Breast epithelium (tissue), 4 donors: ENCODE measurements around the gene ADGB. TPM values are rescaled to one million over a fixed set of nuclear protein-coding genes. Genes with fewer than 3 reads are reported as not detected.

ENCODE experiments used
- DNase-seq, 2 donors: peaks; one replicate each; pipeline ENCODE4 v3.0.0-alpha.2; 2019; ENCODE audit warnings: low spot score in 2 of 2
- H3K27ac ChIP-seq, 2 donors: fragments of 200-600 bp; sonication (generic) in 1 of 2; one replicate each; pipeline ENCODE4 v1.5.1; 2016 to 2019; ENCODE audit warnings: mild to moderate bottlenecking in 1 of 2
- H3K27me3 ChIP-seq, 2 donors: fragments of 200-600 bp; sonication (generic) in 1 of 2; one replicate each; pipeline versions ENCODE4 v1.5.1 to v1.6.0; 2017 to 2019; ENCODE audit warnings: control low read depth in 1 of 2, mild to moderate bottlenecking in 1 of 2
- H3K36me3 ChIP-seq: fragments of 200-600 bp; one replicate; pipeline ENCODE4 v1.5.1; 2019
- H3K4me1 ChIP-seq, 2 donors: fragments of 200-600 bp; sonication (generic); one replicate each; pipeline ENCODE4 v1.5.1; 2016 to 2019; ENCODE audit warnings: control low read depth in 1 of 2
- H3K4me3 ChIP-seq, 3 donors: fragments of 200-600 bp; sonication (generic); 1 replicate in 2 of 3; 2 replicates in 1 of 3; pipeline ENCODE4 v1.5.1; 2016 to 2019; ENCODE audit warnings: mild to moderate bottlenecking in 3 of 3, moderate library complexity in 2 of 3
- H3K9me3 ChIP-seq, 2 donors: fragments of 200-600 bp; sonication (generic) in 1 of 2; one replicate each; pipeline ENCODE4 v1.5.1; 2016 to 2019; ENCODE audit warnings: control low read depth in 1 of 2
- POLR2A ChIP-seq: fragments of 450-650 bp; IDR thresholded peaks from one replicate; pipeline ENCODE4 v1.6.1; 2016; ENCODE audit warnings: antibody characterized with exemption, mild to moderate bottlenecking, moderate library complexity
- POLR2AphosphoS5 ChIP-seq, 3 donors: sonication (generic); formaldehyde crosslinking; IDR thresholded peaks; one replicate each; pipeline ENCODE4 v1.6.1; 2017; ENCODE audit warnings: antibody characterized with exemption in 3 of 3
- intact Hi-C: fragments of 100-400 bp; cut with DNase I; formaldehyde crosslinking; loops from one replicate; pipeline ENCODE4 v1.15.1; 2023; ENCODE audit warnings: low total_unique reads
- total RNA-seq, 3 donors: library from RNA; depleted of rRNA; stranded (reverse); fragments of >200 nt; gene quantifications; one replicate each; pipeline ENCODE4 v1.1.0, GENCODE V29; 2016
- TF ChIP-seq, protein P1 (sequence below), 3 donors: fragments of 450-650 bp; IDR thresholded peaks; one replicate each; pipeline ENCODE4 v1.5.1; 2016 to 2017; ENCODE audit warnings: antibody characterized with exemption in 3 of 3, mild to moderate bottlenecking in 3 of 3, moderate library complexity in 3 of 3

The ADGB gene
- total RNA-seq, 3 donors from 2014 or later: not detected

DNA sequence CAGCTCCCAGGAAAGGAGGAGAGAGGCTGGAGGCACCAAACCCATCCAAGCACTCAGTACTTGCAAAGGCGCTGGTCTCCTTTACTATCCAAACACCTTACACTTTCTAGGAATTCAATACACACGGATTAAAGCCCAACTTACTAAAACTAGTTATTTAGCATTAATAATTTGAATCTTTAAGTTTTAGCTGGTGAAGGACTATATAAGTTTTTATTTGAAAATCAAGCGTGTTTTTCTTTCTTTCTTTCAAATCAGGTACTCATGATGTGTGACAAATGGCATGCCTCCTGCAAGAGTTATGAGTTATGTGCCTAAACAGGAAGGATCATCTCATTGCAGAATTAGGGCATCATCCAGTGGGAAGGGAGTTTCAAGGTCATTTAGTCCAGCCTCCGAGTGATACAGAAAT lies 263.7 kb downstream of the ADGB start:
- DNase-seq: no peak
- intact Hi-C loops: no loop called here
- H3K4me3 ChIP-seq: no peak overlapping the region
- TF ChIP-seq, protein P1, sequence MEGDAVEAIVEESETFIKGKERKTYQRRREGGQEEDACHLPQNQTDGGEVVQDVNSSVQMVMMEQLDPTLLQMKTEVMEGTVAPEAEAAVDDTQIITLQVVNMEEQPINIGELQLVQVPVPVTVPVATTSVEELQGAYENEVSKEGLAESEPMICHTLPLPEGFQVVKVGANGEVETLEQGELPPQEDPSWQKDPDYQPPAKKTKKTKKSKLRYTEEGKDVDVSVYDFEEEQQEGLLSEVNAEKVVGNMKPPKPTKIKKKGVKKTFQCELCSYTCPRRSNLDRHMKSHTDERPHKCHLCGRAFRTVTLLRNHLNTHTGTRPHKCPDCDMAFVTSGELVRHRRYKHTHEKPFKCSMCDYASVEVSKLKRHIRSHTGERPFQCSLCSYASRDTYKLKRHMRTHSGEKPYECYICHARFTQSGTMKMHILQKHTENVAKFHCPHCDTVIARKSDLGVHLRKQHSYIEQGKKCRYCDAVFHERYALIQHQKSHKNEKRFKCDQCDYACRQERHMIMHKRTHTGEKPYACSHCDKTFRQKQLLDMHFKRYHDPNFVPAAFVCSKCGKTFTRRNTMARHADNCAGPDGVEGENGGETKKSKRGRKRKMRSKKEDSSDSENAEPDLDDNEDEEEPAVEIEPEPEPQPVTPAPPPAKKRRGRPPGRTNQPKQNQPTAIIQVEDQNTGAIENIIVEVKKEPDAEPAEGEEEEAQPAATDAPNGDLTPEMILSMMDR (IDR thresholded peaks at IDR 0.05): no peak
- TF ChIP-seq POLR2AphosphoS5 (IDR thresholded peaks at IDR 0.05): no peak
- TF ChIP-seq POLR2A: no peak
- H3K4me1 ChIP-seq: no peaks in the 10 kb centered on the region
- H3K36me3 ChIP-seq: no peaks in the 10 kb centered on the region
- no peak overlapping the region for H3K27ac ChIP-seq
- H3K27me3 ChIP-seq: no peaks in the 10 kb centered on the region
- no peaks in the 10 kb centered on the region for H3K9me3 ChIP-seq

DNA sequence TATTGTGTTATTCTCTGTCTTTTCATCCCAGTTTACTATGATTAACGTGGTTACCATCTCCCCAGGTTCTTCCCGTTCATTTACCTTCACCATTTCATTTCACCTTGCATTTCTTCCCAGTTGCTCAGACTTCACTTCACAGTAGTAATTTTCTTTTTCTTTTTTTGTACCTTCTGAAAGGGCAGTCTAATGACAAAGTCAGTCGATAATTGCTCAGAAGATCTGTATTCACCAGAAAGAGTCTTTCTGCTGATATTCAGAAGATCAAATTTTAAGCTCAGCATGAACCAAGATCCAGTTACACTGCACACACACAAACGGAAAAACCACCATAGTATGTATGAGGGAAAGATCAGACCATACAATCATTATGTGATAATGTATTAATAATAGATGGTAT lies 265.5 kb downstream of the ADGB start:
- DNase-seq: no peak

DNA sequence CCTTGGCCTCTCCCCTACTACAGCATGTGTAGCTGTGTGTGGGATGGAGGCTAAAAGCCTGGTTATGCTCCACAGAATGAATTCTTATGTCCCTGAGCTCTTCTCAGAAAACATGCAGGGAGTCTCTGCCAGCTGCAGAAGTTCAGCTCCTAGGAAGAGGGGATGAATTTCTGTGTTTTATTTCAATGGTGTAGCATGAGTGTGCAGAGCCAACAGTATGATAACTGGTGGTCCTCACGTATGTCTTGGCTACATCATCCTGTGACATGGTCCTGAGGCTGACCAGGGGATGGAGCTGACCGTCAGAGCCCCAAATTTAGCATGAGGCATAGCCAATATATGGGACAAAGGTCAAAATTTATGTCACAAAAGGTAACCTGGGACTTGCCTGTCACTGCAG lies 266.1 kb downstream of the ADGB start:
- Histone ChIP-seq H3K36me3 (no peaks in the 10 kb centered on the region), H3K4me3 (no peak overlapping the region), H3K27me3 (no peaks in the 10 kb centered on the region), H3K27ac (no peak overlapping the region), H3K9me3 (no peaks in the 10 kb centered on the region), H3K4me1 (no peaks in the 10 kb centered on the region)
- no peak for DNase-seq
- TF ChIP-seq POLR2A (no peak), POLR2AphosphoS5 (IDR thresholded peaks at IDR 0.05) (no peak)
- TF ChIP-seq, protein P1 (IDR thresholded peaks at IDR 0.05): no peak
- intact Hi-C loops: no loop called here

More for the DNA sequence above, 265.5 kb downstream of the ADGB start:
- no peak overlapping the region for H3K4me3 ChIP-seq
- intact Hi-C loops: no loop called here
- H3K9me3 ChIP-seq: no peaks in the 10 kb centered on the region
- H3K27ac ChIP-seq: no peak overlapping the region
- H3K27me3 ChIP-seq: no peaks in the 10 kb centered on the region
- TF ChIP-seq, protein P1 (IDR thresholded peaks at IDR 0.05): no peak
- H3K36me3 ChIP-seq: no peaks in the 10 kb centered on the region
- H3K4me1 ChIP-seq: no peaks in the 10 kb centered on the region

Other genes starting within 250 kb of the ADGB start
- 10 to 100 TPM; 32.5 to 43.8 (median 36.7) TPM for gene RAB32, start 55.1 kb upstream of the ADGB start, total RNA-seq